A549 treated with AZD9567 at 1 μM for 4 hours (cell line): ENCODE results near the gene VAMP2. TPM values are rescaled to one million over a fixed set of nuclear protein-coding genes. Genes with fewer than 3 reads are reported as not detected.

ENCODE experiments used
- total RNA-seq: library from RNA; stranded (reverse); fragments of 200-300 nt; extraction: Qiagen RNA extraction; gene quantifications from 5 replicates; pipeline ENCODE4 v1.2.3, GENCODE V29; 2022; ENCODE audit not compliant: insufficient read depth

VAMP2 gene
- 23.7 to 33.5 TPM (median 29.0 TPM) in 5 replicates for total RNA-seq

GRCh38 chr17:8162233-8162996 is at the start of gene VAMP2:
VAMP2 (minus strand) TSS chr17:8162948; CDS start chr17:8162879, 69 bp downstream.

GRCh38 chr17:8209907-8210760 is 47.4 kb upstream of the VAMP2 start, which contains the start of gene AURKB:
AURKB (minus strand) TSS chr17:8210575; CDS start chr17:8210224, 351 bp downstream.

GRCh38 chr17:8189711-8190477 is 27.1 kb upstream of the VAMP2 start, which contains the start of gene BORCS6:
BORCS6 (minus strand) TSS chr17:8190180; CDS start chr17:8190140, 40 bp downstream.

GRCh38 chr17:8176197-8176940 is 13.6 kb upstream of the VAMP2 start, which contains the start of gene TMEM107:
TMEM107 (minus strand) TSS chr17:8176380; CDS start chr17:8176286, 94 bp downstream.

GRCh38 chr17:8152112-8152775 is 10.5 kb downstream of the VAMP2 start, which contains the start of gene PER1:
PER1 (minus strand) TSS chr17:8152404; CDS start chr17:8150706, 1,698 bp downstream.

GRCh38 chr17:8123695-8124349 is 38.9 kb downstream of the VAMP2 start, which contains the start of gene HES7:
HES7 (minus strand) TSS chr17:8124106; CDS start chr17:8124084, 22 bp downstream.

GRCh38 chr17:8117980-8118768 is 44.6 kb downstream of the VAMP2 start, which contains the start of gene ALOXE3:
ALOXE3 (minus strand) TSS chr17:8118514; CDS start chr17:8117990, 524 bp downstream.

Other genes starting within 250 kb of the VAMP2 start
- 1.2 to 2.1 TPM (median 1.4 TPM) in 5 replicates for gene RNF227, start 246.7 kb downstream of the VAMP2 start, total RNA-seq
- 2.3 to 2.9 TPM (median 2.4 TPM) in 4 of 5 replicates, not detected in the other for gene KCNAB3, start 233.1 kb downstream of the VAMP2 start, total RNA-seq
- gene TRAPPC1, start 231.0 kb downstream of the VAMP2 start, total RNA-seq = 305 to 400 TPM (median 319 TPM) in 5 replicates
- gene CNTROB, start 230.7 kb downstream of the VAMP2 start, total RNA-seq = 18.2 to 49.4 TPM (median 43.5 TPM) in 5 replicates
- gene GUCY2D, start 160.3 kb downstream of the VAMP2 start, total RNA-seq = 0.09 to 0.26 TPM (median 0.14 TPM) in 3 of 5 replicates, not detected in the others
- 0.03 to 0.12 TPM (median 0.10 TPM) in 4 of 5 replicates, not detected in the other for gene ALOX15B, start 123.9 kb downstream of the VAMP2 start, total RNA-seq
- 0.84 to 2.4 TPM (median 1.5 TPM) in 5 replicates for gene ALOX12B, start 75.2 kb downstream of the VAMP2 start, total RNA-seq
- 5.2 to 8.5 TPM (median 6.4 TPM) in 5 replicates for gene ALOXE3, start 44.4 kb downstream of the VAMP2 start, total RNA-seq
- gene HES7, start 38.8 kb downstream of the VAMP2 start, total RNA-seq = 2.8 to 5.4 TPM (median 3.6 TPM) in 4 of 5 replicates, not detected in the other
- 27.8 to 48.2 TPM (median 40.9 TPM) in 5 replicates for gene PER1, start 10.5 kb downstream of the VAMP2 start, total RNA-seq
- 8.7 to 21.7 TPM (median 19.3 TPM) in 5 replicates for gene TMEM107, start 13.4 kb upstream of the VAMP2 start, total RNA-seq
- 2.0 to 8.6 TPM (median 7.8 TPM) in 5 replicates for gene BORCS6, start 27.2 kb upstream of the VAMP2 start, total RNA-seq
- 145 to 169 TPM (median 164 TPM) in 5 replicates for gene AURKB, start 47.6 kb upstream of the VAMP2 start, total RNA-seq
- gene CTC1, start 85.1 kb upstream of the VAMP2 start, total RNA-seq = 15.3 to 21.7 TPM (median 20.0 TPM) in 5 replicates
- gene PFAS, start 86.3 kb upstream of the VAMP2 start, total RNA-seq = 44.2 to 62.1 TPM (median 46.2 TPM) in 5 replicates
- gene RANGRF, start 125.7 kb upstream of the VAMP2 start, total RNA-seq = 29.1 to 47.8 TPM (median 43.1 TPM) in 5 replicates
- gene SLC25A35, start 132.5 kb upstream of the VAMP2 start, total RNA-seq = 4.6 to 7.4 TPM (median 7.2 TPM) in 5 replicates
- not detected in 5 replicates for gene ARHGEF15, start 147.3 kb upstream of the VAMP2 start, total RNA-seq
- not detected in 5 replicates for gene ODF4, start 176.9 kb upstream of the VAMP2 start, total RNA-seq
- 3,690 to 3,989 TPM (median 3,714 TPM) in 5 replicates for gene RPL26, start 220.2 kb upstream of the VAMP2 start, total RNA-seq
- gene RNF222, start 234.9 kb upstream of the VAMP2 start, total RNA-seq = not detected in 5 replicates